Astrocyte of the cerebellum (primary cell): Measurements from ENCODE around the gene ZSWIM6.

Experiments
- DNase-seq: peaks from one replicate; pipeline ENCODE4 v3.0.0-alpha.2; 2011; ENCODE audit warnings: low read depth
- H3K4me3 ChIP-seq: 2 replicates; pipeline ENCODE4 v1.5.1; 2011; ENCODE audit warnings: mild to moderate bottlenecking, low read depth, low read length, moderate library complexity
- CTCF ChIP-seq: IDR thresholded peaks from 2 replicates; pipeline ENCODE4 v1.5.1; 2012; ENCODE audit warnings: low read length, low read depth, moderate library complexity, mild to moderate bottlenecking; ENCODE audit errors: missing control alignments
- in situ Hi-C: cut with HindIII; loops from 2 replicates; pipeline ENCODE4 v1.10.0; 2017; ENCODE audit warnings: low sequenced_read_pairs

ZSWIM6 gene

GRCh38 chr5:61465066-61465465 is 133.0 kb downstream of the ZSWIM6 start:
- no peak overlapping the region for H3K4me3 ChIP-seq
- no peak for DNase-seq
- TF ChIP-seq CTCF = no peak
- in situ Hi-C loops = no loop called here

- no peak for TF ChIP-seq CTCF
- in situ Hi-C loops = no loop called here
- no peak for DNase-seq
- no peak overlapping the region for H3K4me3 ChIP-seq
Measured at GRCh38 chr5:61465496-61465895, 133.4 kb downstream of the ZSWIM6 start.

- in situ Hi-C loops = no loop called here
- no peak for TF ChIP-seq CTCF
- no peak overlapping the region for H3K4me3 ChIP-seq
- DNase-seq = no peak
Measured at GRCh38 chr5:61466017-61466416, 134.0 kb downstream of the ZSWIM6 start.

GRCh38 chr5:61467766-61468482 is 135.9 kb downstream of the ZSWIM6 start:
- no peak overlapping the region for H3K4me3 ChIP-seq
- peak; percentile 59 for DNase-seq
- no peak for TF ChIP-seq CTCF
- in situ Hi-C loops = no loop called here

GRCh38 chr5:61468483-61468865 is 136.4 kb downstream of the ZSWIM6 start:
- peak; percentile 25 for TF ChIP-seq CTCF
- in situ Hi-C loops = no loop called here
- no peak overlapping the region for H3K4me3 ChIP-seq
- no peak for DNase-seq

GRCh38 chr5:61471352-61471751 is 139.3 kb downstream of the ZSWIM6 start:
- in situ Hi-C loops = no loop called here
- no peak overlapping the region for H3K4me3 ChIP-seq
- no peak for DNase-seq
- no peak for TF ChIP-seq CTCF
